Measurements from ENCODE around the gene XCR1. TPM values are rescaled to one million over a fixed set of nuclear protein-coding genes. Genes with fewer than 3 reads are reported as not detected.

The XCR1 gene
- total and polyA plus RNA-seq, 2 of the 8 experiments (the other 6 are each of a cell fraction or from before 2014, with no cell fraction given), result 0.53 TPM; not detected in 1

DNA sequence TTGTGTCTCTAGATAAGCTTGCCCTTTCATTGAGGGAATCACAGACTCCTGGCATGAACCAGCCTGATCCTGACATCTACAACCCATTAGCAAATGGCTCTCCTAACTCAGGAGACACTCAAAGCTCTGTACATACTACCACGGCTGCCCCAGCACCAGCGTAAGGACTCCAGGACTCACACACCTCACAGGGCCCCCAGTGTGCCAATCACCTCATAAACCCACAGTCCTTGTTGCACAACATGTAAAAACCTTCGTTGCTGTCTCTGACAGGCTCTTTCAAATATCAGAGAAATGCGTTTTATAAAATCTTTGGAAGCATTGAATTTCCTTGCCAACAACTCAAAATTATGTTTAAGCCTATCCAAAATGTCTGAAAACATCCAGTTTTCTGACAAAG is 38.9 kb downstream of the XCR1 start (continued):
- TF ChIP-seq RNF2 (IDR thresholded peaks at IDR 0.05; ENCODE audit: borderline replicate concordance, low read depth, low read length, missing control alignments, poor library complexity, severe bottlenecking) (no peak), SIX5 (IDR thresholded peaks at IDR 0.05; ENCODE audit: low read depth, low read length) (no peak), PHF8 (conservative IDR thresholded peaks at IDR 0.05; ENCODE audit: low read depth, low read length) (no peak), YY1 (IDR thresholded peaks at IDR 0.05; ENCODE audit: low read depth, low read length) (no peak), NRF1 (IDR thresholded peaks at IDR 0.05; ENCODE audit: low read depth, low read length) (no peak)
- TF ChIP-seq, protein P1, sequence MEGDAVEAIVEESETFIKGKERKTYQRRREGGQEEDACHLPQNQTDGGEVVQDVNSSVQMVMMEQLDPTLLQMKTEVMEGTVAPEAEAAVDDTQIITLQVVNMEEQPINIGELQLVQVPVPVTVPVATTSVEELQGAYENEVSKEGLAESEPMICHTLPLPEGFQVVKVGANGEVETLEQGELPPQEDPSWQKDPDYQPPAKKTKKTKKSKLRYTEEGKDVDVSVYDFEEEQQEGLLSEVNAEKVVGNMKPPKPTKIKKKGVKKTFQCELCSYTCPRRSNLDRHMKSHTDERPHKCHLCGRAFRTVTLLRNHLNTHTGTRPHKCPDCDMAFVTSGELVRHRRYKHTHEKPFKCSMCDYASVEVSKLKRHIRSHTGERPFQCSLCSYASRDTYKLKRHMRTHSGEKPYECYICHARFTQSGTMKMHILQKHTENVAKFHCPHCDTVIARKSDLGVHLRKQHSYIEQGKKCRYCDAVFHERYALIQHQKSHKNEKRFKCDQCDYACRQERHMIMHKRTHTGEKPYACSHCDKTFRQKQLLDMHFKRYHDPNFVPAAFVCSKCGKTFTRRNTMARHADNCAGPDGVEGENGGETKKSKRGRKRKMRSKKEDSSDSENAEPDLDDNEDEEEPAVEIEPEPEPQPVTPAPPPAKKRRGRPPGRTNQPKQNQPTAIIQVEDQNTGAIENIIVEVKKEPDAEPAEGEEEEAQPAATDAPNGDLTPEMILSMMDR (IDR thresholded peaks at IDR 0.05; ENCODE audit: control extremely low read depth in 1 of 3, insufficient read depth in 1 of 3, low read depth in 1 of 3, low read length in 3 of 3), result no peak

Data from H1 (cell line).